ENCODE data around the gene NUP107. TPM values are rescaled to one million over a fixed set of nuclear protein-coding genes. Genes with fewer than 3 reads are reported as not detected.

Gene NUP107
- total and polyA plus RNA-seq, 7 donors = 9.2 to 22.8 (median 19.8) TPM

- no peak for ATAC-seq
- peaks cover 0 to 100% of the 10 kb centered on the region in 2 donors for H3K36me3 ChIP-seq (ENCODE audit: insufficient read depth in 1 of 2, low read depth in 1 of 2)
- no peak for TF ChIP-seq CTCF (IDR thresholded peaks at IDR 0.05)
These were observed 12.7 kb downstream of the NUP107 start for GRCh38 chr12:68699486-68699885.

DNA sequence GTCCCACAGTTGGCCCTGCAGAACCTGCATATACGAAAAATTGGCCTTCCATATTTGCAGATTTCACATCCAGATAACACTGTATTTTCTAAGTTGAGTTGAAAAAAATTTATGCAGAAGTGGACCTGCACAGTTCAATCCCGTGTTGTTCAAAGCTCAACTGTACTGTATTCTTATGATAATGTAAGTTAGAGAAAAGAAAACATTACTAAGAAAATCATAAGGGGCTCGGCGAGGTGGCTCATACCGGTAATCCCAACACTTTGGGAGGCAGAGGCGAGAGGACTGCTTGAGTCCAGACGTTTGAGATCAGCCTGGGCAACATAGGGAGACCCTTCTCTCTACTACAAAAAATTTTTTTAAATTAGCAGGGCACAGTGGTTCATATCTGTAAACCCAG is 41.0 kb downstream of the NUP107 start:
- ATAC-seq = no peak
- DNase-seq = no peak
- H3K9me3 ChIP-seq = no peaks in the 10 kb centered on the region
- 93 to 94% (median 94%) methylated on average over 7 of the region's 7 CpGs for WGBS, 3 donors
- no peak overlapping the region for H3K27ac ChIP-seq
- H3K27me3 ChIP-seq (ENCODE audit: insufficient read depth in 3 of 3, low read length in 2 of 3) = no peaks in the 10 kb centered on the region
- no peak overlapping the region for H3K4me3 ChIP-seq
- no peaks in the 10 kb centered on the region for H3K4me1 ChIP-seq
- intact Hi-C loops (cut with DNase I) = no loop called here
- no peak for TF ChIP-seq CTCF (IDR thresholded peaks at IDR 0.05)
- peaks cover 0 to 89% of the 10 kb centered on the region in 2 donors for H3K36me3 ChIP-seq (ENCODE audit: insufficient read depth in 1 of 2, low read depth in 1 of 2)

More at GRCh38 chr12:68699486-68699885, 12.7 kb downstream of the NUP107 start:
- H3K4me3 ChIP-seq = no peak overlapping the region
- H3K4me1 ChIP-seq = no peaks in the 10 kb centered on the region
- 74 to 95% (median 83%) methylated on average over 1 of the region's 1 CpG for WGBS, 3 donors
- H3K9me3 ChIP-seq = no peaks in the 10 kb centered on the region
- H3K27me3 ChIP-seq (ENCODE audit: insufficient read depth in 3 of 3, low read length in 2 of 3) = no peaks in the 10 kb centered on the region
- intact Hi-C loops (cut with DNase I) = loop anchor here in 1 of 2 donors (5.0 kb wide), 1 partner anchor 38 kb away; no protein-coding TSS in a partner anchor
- DNase-seq = no peak
- no peak overlapping the region for H3K27ac ChIP-seq

DNA sequence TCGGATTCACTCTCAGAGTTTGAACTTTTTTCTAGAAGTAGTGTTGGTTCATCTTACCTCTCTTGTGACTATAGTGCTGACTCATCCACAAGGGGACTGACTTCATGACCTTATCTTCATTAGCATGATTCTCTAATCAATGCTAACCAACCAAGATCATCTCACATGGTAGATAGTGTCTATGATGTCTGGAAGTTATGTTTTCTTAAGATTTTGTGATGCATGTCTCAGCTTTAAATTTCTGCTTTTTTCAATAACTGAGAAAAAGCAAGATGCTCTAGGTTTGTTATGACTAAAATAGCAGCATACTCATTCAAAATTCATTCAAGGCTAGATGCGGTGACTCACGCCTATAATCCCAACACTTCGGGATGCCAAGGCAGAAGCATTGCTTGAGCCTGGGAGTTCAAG is 46.9 kb downstream of the NUP107 start:
- DNase-seq (no peak), ATAC-seq (peak in 1 of 4 donors; percentile 44)
- 84 to 97% (median 93%) methylated on average over 4 of the region's 4 CpGs for WGBS, 3 donors
- TF ChIP-seq CTCF (IDR thresholded peaks at IDR 0.05) = no peak
- Histone ChIP-seq H3K27ac (no peak overlapping the region), H3K4me3 (no peak overlapping the region), H3K9me3 (no peaks in the 10 kb centered on the region), H3K36me3 (ENCODE audit: insufficient read depth in 1 of 2, low read depth in 1 of 2) (peaks cover 0 to 86% of the 10 kb centered on the region in 2 donors), H3K4me1 (no peaks in the 10 kb centered on the region), H3K27me3 (ENCODE audit: insufficient read depth in 3 of 3, low read length in 2 of 3) (no peaks in the 10 kb centered on the region)
- intact Hi-C loops (cut with DNase I) = no loop called here

- intact Hi-C loops (cut with DNase I) = loop anchor here in 1 of 2 donors (5.0 to 10.0 kb wide), 2 partner anchors 43 to 515 kb away; partner anchors contain the start of gene IL26
- no peaks in the 10 kb centered on the region for H3K9me3 ChIP-seq
- no peak for TF ChIP-seq CTCF (IDR thresholded peaks at IDR 0.05)
- H3K36me3 ChIP-seq (ENCODE audit: insufficient read depth in 1 of 2, low read depth in 1 of 2) = peaks cover 0 to 60% of the 10 kb centered on the region in 2 donors
- H3K4me3 ChIP-seq = no peak overlapping the region
- H3K27me3 ChIP-seq (ENCODE audit: insufficient read depth in 3 of 3, low read length in 2 of 3) = no peaks in the 10 kb centered on the region
- no peak overlapping the region for H3K27ac ChIP-seq
- H3K4me1 ChIP-seq = no peaks in the 10 kb centered on the region
- ATAC-seq (no peak), DNase-seq (no peak)
- WGBS, 3 donors = 85 to 89% (median 88%) methylated on average over 6 of the region's 6 CpGs
These were observed 53.1 kb downstream of the NUP107 start for GRCh38 chr12:68739891-68740290.

- 92 to 100% (median 97%) methylated on average over 2 of the region's 2 CpGs for WGBS, 3 donors
- ATAC-seq (no peak), DNase-seq (no peak)
- Histone ChIP-seq H3K36me3 (ENCODE audit: insufficient read depth in 1 of 2, low read depth in 1 of 2) (peaks cover 0 to 33% of the 10 kb centered on the region in 2 donors), H3K27ac (no peak overlapping the region), H3K27me3 (ENCODE audit: insufficient read depth in 3 of 3, low read length in 2 of 3) (no peaks in the 10 kb centered on the region), H3K4me1 (peaks cover 8% of the 10 kb centered on the region), H3K9me3 (no peaks in the 10 kb centered on the region), H3K4me3 (no peak overlapping the region)
- intact Hi-C loops (cut with DNase I) = loop anchor here in 1 of 2 donors (10.0 kb wide), 1 partner anchor 519 kb away; the partner anchor contains the start of gene IL26
- no peak for TF ChIP-seq CTCF (IDR thresholded peaks at IDR 0.05)
These were observed 56.6 kb downstream of the NUP107 start for GRCh38 chr12:68743356-68743755.
